22Rv1 (cell line): ENCODE results near the gene C17orf50.

Source experiments
- CTCF ChIP-seq: fragments of 450-650 bp; IDR thresholded peaks from 2 replicates; pipeline ENCODE4 v1.5.1; 2017; ENCODE audit warnings: mild to moderate bottlenecking
- ZFX ChIP-seq: fragments of 450-650 bp; IDR thresholded peaks from 2 replicates; pipeline ENCODE4 v1.6.1; 2017; ENCODE audit warnings: antibody characterized with exemption, borderline replicate concordance

- TF ChIP-seq CTCF (no peak), ZFX (no peak)
Observed at GRCh38 chr17:35788477-35789368, 28.0 kb downstream of the C17orf50 start.
